Measurements from ENCODE around the gene NVL.
A peak's percentile ranks its signal among the peaks of the same experiment; 100 is the strongest.

Gene NVL

DNA sequence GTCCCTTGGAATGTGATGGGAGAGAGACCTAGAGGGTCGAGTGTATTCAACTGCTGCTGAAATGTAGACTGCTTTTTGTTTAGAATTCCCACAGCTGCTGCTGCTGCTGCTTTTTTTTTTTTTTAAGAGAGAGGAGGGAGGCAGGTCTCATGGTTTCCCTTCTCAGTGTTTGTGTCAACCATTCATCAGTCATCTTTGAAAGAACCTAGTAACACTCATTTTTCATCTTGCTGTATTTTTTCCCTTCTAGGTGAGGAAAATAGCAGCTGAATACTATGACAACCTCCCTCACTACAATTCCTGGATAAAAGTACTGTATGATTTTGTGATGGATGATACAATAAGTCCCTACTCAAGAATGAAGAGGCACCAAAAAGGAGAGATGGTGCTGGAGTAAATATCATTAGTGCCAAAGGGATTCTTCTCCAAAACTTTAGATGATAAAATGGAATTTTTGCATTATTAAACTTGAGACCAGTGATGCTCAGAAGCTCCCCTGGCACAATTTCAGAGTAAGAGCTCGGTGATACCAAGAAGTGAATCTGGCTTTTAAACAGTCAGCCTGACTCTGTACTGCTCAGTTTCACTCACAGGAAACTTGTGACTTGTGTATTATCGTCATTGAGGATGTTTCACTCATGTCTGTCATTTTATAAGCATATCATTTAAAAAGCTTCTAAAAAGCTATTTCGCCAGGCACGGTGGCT is 137.7 kb downstream of the NVL start:
- DNase-seq, result no peak

DNA sequence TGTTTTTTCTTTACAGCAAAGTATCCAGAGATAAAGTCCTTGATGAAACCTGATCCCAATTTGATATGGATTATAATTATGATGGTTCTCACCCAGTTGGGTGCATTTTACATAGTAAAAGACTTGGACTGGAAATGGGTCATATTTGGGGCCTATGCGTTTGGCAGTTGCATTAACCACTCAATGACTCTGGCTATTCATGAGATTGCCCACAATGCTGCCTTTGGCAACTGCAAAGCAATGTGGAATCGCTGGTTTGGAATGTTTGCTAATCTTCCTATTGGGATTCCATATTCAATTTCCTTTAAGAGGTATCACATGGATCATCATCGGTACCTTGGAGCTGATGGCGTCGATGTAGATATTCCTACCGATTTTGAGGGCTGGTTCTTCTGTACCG is 140.4 kb downstream of the NVL start:
- DNase-seq, result no peak

DNA sequence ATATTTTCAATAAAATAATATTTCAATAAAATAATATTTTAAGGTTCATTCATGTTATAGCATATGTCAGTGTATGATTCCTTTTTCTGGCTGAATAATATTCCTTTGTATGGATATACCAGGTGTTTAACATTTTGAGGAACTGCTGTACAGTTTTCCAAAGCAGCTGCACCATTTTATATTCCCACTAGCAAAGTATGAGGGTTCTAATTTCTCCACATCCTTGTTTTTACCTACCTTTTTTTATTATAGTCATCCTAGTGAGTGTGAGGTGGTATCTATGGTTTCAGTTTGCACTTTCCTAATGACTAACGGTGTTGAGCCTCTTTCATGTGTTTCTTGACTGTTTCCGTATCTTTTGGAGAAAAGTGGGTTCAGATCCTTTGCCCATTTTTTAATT is 141.7 kb downstream of the NVL start:
- no peak for DNase-seq

DNA sequence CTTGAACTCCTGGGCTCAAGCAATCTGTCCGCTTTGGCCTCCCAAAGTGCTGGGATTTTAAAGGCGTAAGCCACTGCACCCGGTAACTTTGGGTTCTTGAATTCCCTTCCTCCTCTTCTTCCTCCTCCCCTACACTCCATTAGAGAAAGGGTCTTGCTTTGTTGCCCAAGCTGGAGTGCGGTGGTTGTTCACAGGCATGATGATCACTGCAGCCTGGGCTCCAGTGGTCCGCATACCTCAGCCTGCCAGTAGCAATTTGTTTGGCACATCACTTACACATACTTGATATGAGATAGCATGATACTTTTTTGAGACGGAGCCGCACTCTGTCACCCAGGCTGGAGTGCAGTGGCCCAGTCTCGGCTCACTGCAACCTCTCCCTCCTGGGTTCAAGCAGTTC is 144.8 kb downstream of the NVL start:
- DNase-seq, result no peak

DNA sequence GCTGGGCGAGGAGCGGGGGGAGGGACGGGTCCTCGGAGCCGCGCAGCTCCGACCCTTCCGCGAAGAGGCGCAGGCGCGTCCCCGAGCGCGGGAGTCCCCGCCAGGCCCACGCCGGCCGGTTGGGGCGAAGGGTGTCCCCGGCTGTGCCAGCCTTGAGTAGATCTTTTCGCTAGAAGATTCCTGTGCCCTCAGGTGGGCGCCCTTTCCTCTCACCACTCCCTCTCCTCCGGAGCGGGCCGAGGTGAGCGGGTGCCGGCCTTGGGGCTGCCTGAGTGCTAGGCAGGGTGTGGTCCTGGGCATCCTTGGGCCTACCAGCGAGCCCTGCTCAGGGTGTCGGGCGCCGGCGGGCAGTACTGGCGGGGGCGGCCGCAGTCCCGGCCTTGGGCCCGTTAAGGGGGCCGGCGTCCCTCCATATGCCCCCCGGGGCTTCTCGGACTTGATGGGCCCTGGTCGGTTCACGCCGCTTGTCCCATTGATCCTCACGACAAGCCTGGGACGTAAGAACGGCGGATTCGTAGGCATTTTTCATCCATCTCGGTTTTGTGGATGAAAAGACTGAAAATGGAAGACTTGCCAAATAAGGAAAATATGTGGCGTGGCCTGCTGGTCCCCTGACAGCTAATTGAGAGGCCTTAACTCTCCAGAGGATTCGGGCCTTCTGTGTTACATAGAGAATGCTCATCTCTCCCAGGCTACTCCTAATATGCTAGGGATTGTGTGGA is 146.2 kb downstream of the NVL start:
- peak; percentile 72 for DNase-seq

DNA sequence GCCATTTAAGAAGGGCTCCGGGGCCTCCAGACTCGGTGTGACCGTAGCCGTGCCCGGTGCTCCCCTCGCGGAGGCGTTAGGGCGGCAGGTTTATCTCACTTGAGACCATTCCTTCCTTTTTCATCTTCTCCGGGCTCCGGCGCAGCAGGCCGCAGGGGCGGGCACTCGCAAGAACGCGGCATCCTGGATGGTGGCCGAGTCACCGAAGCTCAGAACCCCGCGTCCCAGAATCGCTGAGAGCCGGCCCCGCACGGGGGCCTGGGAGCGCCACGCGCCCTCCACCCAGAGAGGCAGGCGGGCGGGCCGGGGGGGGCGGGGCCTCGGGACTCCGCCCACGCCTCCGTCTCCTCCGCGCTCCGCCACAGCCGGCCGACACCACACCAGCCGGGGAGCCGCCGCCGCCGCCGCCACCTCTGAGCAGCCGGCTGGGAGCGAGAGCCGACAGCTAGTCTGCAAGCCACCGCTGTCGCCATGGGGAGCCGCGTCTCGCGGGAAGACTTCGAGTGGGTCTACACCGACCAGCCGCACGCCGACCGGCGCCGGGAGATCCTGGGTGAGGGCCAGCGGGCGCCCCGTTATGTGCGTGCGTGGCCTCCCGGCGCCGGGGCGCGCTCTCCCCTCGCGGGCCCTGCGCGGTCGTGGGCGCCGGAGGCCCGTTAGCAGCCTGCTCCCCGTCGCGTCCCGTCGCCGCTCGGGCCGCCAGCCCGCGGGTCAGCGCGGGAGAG is 146.9 kb downstream of the NVL start, which contains the start of gene DEGS1:
Gene DEGS1 (plus strand): TSS at position 375 of the 725 bp plus-strand sequence. CDS start 97 bp downstream, at position 472.
- peak; percentile 90 for DNase-seq

DNA sequence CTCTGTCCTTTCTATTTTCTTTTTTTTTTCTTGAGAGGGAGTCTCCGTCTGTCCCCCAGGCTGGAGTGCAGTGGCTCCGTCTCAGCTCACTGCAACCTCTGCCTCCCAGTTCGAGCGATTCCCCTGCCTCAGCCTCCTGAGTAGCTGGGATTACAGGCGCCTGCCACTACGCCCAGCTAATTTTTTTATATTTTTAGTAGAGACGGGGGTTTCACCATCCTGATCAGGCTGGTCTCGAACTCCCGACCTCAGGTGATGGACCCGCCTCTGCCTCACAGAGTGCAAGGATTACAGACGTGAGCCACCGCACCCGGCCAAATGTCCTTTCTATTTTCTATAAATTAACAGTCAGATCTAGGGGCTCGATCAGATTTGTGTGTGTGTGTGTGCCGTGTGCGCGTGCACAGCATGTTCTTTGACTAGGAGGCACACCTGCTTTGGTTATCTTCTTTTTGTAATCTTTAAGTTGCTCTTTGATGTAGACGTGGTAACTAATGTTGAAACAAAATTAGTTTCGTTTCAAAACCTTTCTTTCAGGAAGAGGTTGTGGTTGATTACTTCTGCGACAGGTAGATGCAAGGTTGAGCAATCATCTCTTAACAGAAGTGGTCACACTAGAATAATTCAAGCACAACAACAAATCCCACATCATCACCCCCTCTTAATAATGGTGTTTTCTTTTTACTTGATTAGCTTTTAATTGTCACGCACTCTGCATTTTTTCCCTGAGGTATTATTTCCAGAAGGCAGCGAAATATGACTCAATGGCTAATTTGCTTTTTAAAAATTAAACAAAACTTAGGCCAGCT is 147.7 kb downstream of the NVL start:
- DNase-seq, result no peak

DNA sequence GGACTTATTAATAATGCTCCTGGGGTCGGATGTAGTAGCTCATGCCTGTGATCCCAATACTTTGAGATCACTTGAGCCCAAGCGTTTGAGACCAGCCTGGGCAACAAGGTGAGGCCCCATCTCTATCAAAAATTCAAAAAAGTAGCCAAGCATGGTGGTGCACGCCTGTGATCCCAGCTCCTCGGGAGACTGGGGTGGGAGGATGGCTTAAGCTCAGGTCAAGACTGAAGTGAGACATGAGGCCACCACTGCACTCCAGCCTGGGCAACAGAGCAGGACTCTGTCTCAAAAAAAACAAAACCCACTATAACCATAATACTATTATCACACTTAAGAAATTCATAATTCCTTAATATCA is 148.5 kb downstream of the NVL start:
- DNase-seq, result no peak

DNA sequence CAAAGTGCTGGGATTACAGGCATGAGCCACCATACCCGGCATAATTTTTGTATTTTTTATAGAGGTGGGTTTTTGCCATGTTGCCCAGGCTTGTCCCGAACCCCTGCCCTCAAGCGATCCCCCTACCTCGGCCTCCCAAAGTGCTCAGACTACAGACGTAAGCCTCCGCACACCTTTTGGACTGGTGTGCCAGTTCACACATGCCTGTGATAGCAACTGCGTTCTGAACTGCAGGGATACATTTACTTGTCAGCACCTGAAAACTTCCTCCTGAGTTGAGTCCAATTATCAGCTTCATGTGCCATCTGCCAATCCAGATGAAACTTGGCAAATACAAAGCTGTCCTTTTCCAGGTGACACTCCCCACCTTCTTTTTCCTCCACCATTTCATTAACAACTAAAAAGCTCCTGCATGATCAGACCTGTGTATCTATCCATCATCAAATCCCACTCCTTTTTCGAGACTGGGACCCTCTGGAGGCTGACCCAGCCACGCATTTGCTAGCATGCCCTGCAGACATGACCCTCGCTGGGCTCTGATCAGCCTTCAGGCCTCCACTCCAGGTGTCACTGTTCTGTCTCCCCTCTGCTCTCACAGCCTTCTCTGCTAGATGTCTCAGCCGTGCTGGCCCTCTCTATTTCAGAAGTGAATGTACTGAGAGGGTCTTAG is 149.1 kb downstream of the NVL start:
- DNase-seq, result no peak

DNA sequence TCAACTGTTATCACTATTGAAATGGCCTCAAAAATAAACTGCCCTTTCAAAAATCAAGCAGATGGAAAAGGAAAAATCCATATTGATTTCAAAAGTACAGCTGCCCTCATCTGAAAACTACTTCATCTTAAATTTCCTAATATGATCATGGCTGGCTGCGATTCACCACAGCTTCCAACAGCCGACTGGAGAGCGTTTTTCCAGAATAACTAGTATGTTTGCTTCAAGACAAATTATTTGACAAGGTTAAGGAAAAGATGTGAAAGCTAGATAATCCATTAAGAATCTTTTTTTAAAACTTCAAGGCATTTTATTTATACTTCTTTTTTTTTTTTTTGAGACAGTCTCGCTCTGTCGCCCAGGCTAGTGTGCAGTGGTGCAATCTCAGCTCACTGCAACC is 151.1 kb downstream of the NVL start:
- no peak for DNase-seq

DNA sequence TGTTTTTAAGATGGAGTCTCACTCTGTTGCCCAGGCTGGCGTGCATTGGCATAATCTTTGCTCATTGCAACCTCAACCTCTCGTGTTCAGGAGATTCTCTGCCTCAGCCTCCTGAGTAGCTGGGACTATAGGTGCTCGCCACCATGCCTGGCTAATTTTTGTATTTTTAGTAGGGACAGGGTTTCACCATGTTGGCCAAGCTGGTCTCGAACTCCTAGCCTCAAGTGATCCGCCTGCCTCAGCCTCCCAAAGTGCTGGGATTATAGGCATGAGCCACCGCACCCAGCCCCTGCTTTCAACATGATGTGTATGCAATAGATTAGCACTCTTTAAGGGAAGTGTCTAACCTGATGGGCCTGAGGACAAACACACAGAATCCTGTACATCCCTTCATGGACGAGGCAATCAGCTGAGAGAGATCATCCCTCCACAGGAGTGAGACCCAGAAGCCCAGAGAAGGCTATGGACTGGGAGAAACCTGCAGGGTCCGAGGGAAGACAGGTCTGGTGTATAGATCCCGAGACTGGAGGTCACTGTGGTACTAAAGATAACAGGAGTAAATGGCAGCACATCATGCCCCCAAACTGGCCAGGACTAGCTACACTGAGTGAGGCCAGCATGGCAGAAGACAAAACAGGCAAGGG is 152.5 kb downstream of the NVL start:
- no peak for DNase-seq
